Measurements from ENCODE around the gene SLC34A2. TPM values are rescaled to one million over a fixed set of nuclear protein-coding genes. Genes with fewer than 3 reads are reported as not detected.

The SLC34A2 gene
- total and polyA plus RNA-seq, 2 experiments from 2014 or later, result 0.60 to 1.8 TPM

DNA sequence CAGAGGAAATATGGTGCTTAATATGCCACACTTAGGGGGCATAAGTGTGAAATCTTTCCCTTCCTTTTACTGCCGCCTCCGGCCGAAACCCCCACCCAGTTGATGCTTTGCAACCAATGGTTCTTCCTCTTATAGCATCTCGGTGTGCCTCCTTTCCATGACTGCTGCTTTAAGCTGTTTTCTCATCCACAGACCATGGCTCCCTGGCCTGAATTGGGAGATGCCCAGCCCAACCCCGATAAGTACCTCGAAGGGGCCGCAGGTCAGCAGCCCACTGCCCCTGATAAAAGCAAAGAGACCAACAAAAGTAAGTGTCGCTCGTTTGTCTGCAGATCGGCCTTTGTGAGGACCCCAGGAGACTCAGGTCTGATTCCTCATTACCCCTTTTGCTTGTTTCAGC is 6.7 kb downstream of the SLC34A2 start:
- TF ChIP-seq, protein P1, sequence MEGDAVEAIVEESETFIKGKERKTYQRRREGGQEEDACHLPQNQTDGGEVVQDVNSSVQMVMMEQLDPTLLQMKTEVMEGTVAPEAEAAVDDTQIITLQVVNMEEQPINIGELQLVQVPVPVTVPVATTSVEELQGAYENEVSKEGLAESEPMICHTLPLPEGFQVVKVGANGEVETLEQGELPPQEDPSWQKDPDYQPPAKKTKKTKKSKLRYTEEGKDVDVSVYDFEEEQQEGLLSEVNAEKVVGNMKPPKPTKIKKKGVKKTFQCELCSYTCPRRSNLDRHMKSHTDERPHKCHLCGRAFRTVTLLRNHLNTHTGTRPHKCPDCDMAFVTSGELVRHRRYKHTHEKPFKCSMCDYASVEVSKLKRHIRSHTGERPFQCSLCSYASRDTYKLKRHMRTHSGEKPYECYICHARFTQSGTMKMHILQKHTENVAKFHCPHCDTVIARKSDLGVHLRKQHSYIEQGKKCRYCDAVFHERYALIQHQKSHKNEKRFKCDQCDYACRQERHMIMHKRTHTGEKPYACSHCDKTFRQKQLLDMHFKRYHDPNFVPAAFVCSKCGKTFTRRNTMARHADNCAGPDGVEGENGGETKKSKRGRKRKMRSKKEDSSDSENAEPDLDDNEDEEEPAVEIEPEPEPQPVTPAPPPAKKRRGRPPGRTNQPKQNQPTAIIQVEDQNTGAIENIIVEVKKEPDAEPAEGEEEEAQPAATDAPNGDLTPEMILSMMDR (IDR thresholded peaks at IDR 0.05; ENCODE audit: low read depth, low read length), result no peak
- no peak overlapping the region for H3K27ac ChIP-seq
- peaks cover 14% of the 10 kb centered on the region for H3K4me1 ChIP-seq (ENCODE audit: low read depth)
- H3K4me3 ChIP-seq, result no peak overlapping the region
- H3K36me3 ChIP-seq, result no peaks in the 10 kb centered on the region
- no peaks in the 10 kb centered on the region for H3K9me3 ChIP-seq (ENCODE audit: low read depth)
- H3K27me3 ChIP-seq, result peaks cover 3% of the 10 kb centered on the region
- DNase-seq (ENCODE audit: low read depth in 1 of 2, low spot score in 1 of 2), result no peak

DNA sequence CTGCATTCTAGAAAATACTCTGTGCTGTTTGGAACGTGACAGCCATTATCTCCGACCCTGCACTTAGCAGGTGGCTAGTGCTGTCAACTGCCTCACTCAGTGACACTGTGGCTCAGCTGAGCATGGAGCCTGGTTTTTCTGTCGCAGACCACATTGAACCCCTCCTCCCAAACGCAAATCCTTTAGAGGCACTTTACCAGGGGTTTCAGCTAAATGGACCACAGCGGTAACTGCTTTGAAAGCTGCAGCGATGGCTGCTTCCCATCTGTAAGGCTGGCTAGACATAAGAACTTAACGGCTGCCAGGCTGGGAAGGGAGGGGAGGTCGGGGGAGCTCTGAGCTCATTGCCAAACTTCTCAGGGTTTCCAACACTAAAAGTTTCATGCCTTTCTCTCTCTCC is 8.1 kb downstream of the SLC34A2 start:
- Histone ChIP-seq H3K9me3 (ENCODE audit: low read depth) (no peaks in the 10 kb centered on the region), H3K4me3 (no peak overlapping the region), H3K27me3 (no peaks in the 10 kb centered on the region), H3K4me1 (ENCODE audit: low read depth) (peaks cover 14% of the 10 kb centered on the region), H3K27ac (peak overlapping the region; percentile 63), H3K36me3 (no peaks in the 10 kb centered on the region)
- DNase-seq (ENCODE audit: low read depth in 1 of 2, low spot score in 1 of 2), result peak; percentile 13 to 61
- TF ChIP-seq, protein P1 (IDR thresholded peaks at IDR 0.05; ENCODE audit: low read depth, low read length), result no peak

DNA sequence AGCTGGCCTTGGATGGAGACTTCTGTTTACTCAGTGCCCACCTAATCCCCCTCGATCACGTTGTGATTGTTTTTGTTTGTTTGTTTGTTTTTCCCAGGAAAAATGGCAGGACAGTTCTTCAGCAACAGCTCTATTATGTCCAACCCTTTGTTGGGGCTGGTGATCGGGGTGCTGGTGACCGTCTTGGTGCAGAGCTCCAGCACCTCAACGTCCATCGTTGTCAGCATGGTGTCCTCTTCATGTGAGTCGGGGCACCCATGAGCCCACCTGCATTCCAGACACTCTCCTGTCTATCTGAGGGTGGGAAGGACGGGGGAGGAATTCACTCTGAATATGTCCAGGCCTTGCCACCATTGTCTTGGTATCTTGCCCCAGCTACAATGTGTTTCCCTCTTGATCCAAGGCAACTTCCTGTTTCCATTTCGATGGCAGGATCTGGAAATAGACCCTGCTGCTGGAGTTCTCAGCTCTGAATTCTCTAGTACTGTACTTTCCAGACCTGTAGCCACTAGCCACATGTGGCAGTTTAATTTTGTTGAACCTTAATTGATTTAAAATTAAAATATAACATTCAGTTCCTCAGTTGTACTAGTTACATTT is 10.5 kb downstream of the SLC34A2 start:
- no peaks in the 10 kb centered on the region for H3K9me3 ChIP-seq (ENCODE audit: low read depth)
- H3K36me3 ChIP-seq, result no peaks in the 10 kb centered on the region
- no peak for DNase-seq (ENCODE audit: low read depth in 1 of 2, low spot score in 1 of 2)
- TF ChIP-seq, protein P1 (IDR thresholded peaks at IDR 0.05; ENCODE audit: low read depth, low read length), result no peak
- H3K27ac ChIP-seq, result no peak overlapping the region
- H3K27me3 ChIP-seq, result no peaks in the 10 kb centered on the region
- H3K4me3 ChIP-seq, result no peak overlapping the region
- H3K4me1 ChIP-seq (ENCODE audit: low read depth), result peaks cover 14% of the 10 kb centered on the region

DNA sequence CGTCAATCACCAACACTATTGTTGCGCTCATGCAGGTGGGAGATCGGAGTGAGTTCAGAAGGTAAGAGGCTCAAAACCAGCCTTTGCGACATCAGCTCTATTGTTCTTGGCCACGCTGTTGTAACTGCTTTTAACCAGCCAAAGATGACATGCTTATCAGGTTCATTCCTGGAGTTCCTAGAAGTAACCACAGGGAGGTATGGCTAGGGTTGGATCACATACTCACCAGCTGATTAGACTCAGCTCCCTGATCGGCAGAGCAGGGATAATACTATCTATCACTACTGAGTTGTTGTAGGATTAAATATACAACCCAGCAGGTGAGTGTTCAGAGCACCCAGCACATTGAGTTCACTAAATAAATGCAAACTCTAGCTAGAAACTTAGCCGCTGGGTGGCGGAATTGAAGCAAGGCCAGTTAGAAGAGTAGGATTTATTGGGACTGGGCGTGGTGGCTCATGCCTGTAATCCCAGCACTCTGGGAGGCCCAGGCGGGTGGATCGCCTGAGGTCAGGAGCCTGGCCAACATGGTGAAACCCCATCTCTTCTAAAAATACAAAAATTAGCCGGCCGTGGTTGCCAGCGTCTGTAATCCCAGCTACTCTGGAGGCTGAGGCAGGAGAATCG is 12.4 kb downstream of the SLC34A2 start:
- DNase-seq (ENCODE audit: low read depth in 1 of 2, low spot score in 1 of 2), result peak; percentile 34 to 50
- no peaks in the 10 kb centered on the region for H3K36me3 ChIP-seq
- no peak overlapping the region for H3K4me3 ChIP-seq

DNA sequence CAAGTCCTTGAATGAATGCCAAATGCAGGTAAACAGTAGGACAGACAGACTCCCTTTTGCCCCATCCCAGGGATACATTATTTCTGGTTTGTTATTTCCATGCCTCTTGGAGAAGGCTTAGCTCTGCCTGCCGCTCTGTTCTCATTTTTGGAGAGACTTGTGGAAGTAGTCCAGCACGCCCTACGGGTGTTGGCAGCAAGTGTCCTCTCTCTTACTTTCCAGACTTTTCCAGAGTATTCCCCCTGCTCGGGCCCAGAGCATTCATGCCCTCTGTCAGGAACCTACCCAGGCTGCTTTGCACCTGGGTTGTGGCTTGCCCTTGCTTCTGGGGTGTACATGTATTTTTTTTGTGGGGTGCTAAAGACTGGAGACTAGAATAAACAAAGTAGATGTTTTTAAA is 15.3 kb downstream of the SLC34A2 start:
- H3K36me3 ChIP-seq, result no peaks in the 10 kb centered on the region
- no peaks in the 10 kb centered on the region for H3K4me1 ChIP-seq (ENCODE audit: low read depth)
- TF ChIP-seq, protein P1 (IDR thresholded peaks at IDR 0.05; ENCODE audit: low read depth, low read length), result no peak
- no peaks in the 10 kb centered on the region for H3K27me3 ChIP-seq
- no peaks in the 10 kb centered on the region for H3K9me3 ChIP-seq (ENCODE audit: low read depth)
- no peak overlapping the region for H3K4me3 ChIP-seq
- no peak overlapping the region for H3K27ac ChIP-seq
- no peak for DNase-seq (ENCODE audit: low read depth in 1 of 2, low spot score in 1 of 2)

More for the DNA sequence above, 12.4 kb downstream of the SLC34A2 start:
- peaks cover 14% of the 10 kb centered on the region for H3K4me1 ChIP-seq (ENCODE audit: low read depth)
- H3K27ac ChIP-seq, result no peak overlapping the region
- no peaks in the 10 kb centered on the region for H3K27me3 ChIP-seq
- TF ChIP-seq, protein P1 (IDR thresholded peaks at IDR 0.05; ENCODE audit: low read depth, low read length), result no peak
- H3K9me3 ChIP-seq (ENCODE audit: low read depth), result no peaks in the 10 kb centered on the region

Data from cardiac muscle cell (in vitro differentiated cells and primary cell).